ENCODE measurements around the gene DCAF5.
"Not testable (repeated sequence)": the region's sequence is repeated elsewhere in the genome, so short reads cannot be mapped to it uniquely, and the experiment has no call there.

DCAF5 gene

DNA sequence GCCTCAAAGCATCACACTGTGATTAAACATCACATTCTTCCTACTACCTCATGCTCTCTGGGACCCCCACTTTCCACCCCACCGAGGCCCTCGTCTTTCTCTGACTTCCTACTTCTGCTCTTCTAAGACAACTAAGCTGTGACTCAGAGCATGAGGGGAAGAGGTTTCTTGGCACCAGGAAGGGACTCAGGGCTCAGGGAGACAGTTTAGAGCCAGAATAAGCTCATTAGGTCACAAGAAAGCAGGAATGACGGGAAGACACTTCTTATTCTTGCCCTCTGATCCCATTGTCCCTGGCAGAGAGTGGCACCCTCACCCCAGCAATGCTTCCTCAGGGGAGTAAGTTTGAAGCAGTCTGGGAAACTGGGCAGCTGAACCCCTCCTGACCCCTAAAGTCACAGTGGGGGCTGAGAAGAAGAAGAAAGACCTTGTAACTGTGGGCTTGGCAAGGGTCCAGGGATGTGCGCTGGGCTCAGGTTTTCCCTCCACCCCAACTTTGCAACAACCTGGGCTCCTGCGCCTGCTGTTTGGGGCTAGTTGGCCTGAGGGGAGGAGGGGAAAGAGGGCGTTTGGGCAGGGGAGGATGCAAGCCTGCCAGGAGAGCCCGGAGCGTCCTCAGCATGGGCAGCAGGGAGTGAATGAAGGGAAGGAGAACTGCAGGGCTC, 109.2 kb downstream of the DCAF5 start:
- no peak for DNase-seq (ENCODE audit: low read depth in 2 of 2, low spot score in 1 of 2)

DNA sequence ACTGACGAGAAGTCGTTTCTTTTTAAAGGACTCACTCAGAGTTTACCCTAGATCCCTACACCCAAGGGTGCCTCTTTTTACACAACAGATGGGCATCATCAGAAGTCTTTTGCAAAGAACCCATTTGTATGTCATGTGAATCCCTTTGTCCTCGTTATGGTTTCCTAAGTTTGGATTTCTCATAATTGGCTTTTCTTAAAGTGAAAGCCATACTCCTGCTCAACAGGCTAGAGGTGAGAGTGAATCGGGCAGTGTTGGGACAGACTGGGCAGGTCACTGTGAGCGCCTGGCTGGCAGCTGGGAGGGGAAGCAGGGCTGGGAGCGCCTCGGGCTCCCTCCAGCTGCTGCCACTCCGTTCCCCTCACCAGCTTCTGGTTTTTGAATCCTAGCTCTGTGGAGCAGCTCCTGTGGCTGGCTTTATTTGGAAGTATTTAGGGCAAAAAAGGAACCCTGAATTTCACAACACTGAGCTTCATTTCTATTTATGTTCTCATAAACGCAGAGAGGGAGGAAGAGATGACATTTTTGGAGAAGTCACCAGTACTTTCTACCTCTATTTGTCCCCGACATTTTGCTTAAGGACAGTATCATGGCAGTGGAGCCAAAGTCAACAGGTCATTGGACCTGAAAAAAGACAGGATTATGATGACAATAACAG, 110.0 kb downstream of the DCAF5 start:
- no peak for DNase-seq (ENCODE audit: low read depth in 2 of 2, low spot score in 1 of 2)

DNA sequence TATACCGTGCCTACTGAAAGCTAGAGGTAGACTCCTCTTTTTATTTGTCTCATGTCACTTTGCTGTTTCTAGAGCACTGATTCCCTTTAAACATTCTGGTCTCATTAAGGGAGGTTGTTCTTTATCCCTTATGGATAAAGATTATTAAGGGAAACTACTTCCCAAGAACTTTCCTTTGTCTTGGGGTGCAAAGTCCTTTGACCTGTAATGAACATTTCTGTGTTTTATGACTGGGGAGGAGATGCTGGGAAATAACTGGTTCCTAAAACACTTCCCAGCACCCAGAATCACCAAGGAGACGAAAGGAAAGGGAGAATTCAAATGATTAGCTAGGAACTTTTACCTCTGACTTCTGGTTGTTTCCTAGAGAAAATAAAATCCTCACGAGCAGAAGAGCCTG, 110.6 kb downstream of the DCAF5 start:
- DNase-seq (ENCODE audit: low read depth in 2 of 2, low spot score in 1 of 2) = no peak

DNA sequence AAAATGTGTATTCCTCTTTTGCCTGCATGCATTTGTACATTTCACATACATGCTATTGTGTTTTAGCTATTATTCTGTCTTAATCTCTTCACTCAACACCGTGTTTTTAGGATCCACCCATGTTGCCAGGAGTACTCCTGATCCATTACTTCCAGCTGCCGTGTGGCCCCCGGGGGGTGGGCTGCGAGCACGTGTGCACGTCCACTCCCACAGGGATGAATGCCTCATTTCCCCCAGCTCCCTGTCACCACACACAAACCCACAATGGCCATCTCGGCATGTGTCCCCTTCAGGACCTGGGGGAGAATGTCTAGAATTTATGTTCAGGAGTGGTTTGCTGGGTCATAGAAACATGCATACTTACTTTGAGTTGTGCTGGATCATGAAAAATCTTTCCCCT, 111.1 kb downstream of the DCAF5 start:
- no peak for DNase-seq (ENCODE audit: low read depth in 2 of 2, low spot score in 1 of 2)

- DNase-seq (ENCODE audit: low read depth in 2 of 2, low spot score in 1 of 2) = no peak
Observed at GRCh38 chr14:69040353-69040752, 112.6 kb downstream of the DCAF5 start.

DNA sequence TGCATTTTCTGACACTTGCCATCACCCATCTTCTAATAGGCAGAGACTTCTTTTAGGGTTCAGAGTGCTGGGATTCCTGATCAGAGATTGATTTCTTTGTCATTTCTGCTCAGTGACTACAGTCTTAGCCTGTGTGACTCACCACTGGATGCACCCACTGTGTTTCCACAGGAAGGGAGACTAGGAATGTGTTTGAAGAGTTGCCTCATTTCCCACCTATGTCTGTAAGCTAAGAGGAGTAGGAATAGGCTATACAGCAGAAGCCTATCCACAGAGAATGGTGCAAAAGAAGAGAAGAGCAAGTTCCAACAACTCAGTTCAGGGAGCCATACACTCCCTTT, 113.7 kb downstream of the DCAF5 start:
- no peak for DNase-seq (ENCODE audit: low read depth in 2 of 2, low spot score in 1 of 2)

DNA sequence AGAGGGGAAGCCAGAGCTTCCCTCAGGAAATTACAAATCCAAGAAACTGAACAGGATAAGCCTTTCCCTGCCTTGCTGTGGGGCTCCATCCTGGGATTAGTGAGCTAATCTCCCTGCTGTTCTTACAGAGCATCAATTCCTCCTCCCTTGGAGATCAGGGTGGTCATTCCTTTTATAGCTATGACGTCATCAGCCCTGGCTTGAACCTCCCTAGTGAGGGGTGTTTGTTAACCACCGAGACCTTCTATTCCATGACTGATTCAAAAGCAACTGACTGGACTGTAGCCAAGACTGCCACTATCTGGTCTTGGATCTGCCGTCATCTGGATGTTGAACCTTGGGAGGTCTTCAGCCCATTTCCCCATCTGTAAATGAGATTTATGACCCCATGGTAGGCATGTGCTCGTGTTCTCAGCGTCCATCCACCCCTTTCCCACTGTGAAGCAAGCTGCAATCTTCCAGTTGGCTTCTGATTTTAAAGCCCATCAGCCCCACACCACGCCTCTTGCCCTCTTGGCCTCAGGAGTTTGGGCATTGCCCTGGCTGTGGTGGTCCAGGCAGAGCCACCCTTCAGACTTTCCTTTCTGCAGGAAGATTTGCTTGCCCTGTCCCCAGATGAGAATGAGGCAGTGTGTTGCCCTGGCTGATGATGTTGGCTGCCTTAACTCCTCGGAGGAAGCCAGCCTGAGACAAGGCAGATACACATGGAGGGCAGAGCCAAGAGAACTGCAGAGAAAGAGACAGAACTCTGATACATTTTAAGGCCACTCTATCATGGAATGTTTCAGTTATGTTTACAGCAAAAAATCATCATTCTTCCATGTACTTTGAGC, 114.2 kb downstream of the DCAF5 start:
- no peak for DNase-seq (ENCODE audit: low read depth in 2 of 2, low spot score in 1 of 2)

GRCh38 chr14:69037790-69038454, 115.0 kb downstream of the DCAF5 start:
- DNase-seq (ENCODE audit: low read depth in 2 of 2, low spot score in 1 of 2) = no peak

GRCh38 chr14:69036757-69037506, 116.0 kb downstream of the DCAF5 start:
- no peak for DNase-seq (ENCODE audit: low read depth in 2 of 2, low spot score in 1 of 2)

DNA sequence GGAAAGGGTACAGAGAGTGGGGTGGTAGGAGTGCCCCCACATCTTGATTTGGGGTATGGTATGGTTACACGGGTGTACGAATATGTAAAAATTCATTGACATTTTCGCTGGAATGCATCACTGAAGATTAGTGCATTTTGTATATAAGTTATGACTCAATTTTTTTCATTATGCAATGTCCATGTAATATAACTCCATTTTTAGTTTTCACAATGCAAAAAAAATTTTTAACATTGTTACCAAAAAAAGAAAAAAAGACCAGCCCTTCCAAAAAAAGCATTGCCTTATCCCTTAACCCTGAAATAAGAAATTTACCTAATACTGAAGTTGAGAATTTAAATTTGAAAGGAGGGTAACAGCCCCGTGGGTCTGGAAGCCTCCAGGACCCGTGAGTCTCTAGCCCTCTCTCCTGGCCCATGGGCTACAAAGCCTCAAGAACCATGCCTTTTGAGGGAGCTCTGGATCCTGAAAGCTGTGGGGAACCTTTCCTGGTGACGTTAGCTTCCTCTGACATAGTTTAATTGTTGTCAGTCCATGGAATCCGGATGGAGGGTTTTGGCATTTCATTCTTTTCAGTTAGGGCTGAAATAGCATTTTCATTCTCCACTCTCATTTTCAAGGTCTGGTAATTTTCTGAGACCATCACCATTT, 118.2 kb downstream of the DCAF5 start:
- DNase-seq (ENCODE audit: low read depth in 2 of 2, low spot score in 1 of 2) = no peak

DNA sequence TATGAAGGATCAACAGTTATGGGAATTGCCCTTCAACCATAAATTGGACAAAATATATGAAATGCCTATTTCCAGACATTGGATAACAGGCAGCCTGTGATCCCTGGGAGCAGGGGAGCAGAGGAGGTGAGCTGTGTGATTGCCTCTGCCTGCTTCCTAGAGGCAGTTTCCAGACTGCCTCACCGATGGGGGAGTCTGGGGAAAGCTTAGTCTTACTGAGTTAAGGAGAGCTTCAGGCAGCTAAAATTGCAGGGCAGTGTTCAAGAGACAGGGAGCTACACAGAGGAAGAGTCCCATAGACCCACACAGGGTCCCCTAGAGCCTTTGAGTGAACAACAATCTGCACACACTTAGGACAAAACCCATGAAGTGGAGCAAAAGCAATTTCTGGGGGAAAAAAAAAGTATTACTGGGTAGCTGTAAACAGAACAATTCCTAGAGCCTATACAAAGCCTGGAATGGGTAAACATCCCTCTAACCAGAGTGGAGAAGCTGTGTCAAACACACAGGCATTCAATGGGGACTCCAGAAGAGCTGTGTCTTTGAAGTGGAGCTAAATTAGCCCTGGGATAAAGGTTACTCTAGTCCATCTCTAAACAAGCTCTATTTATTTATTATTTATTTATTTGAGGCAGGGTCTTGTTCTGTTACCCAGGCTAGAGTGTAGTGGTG, 125.5 kb downstream of the DCAF5 start:
- DNase-seq (ENCODE audit: low read depth in 2 of 2, low spot score in 1 of 2) = no peak

DNA sequence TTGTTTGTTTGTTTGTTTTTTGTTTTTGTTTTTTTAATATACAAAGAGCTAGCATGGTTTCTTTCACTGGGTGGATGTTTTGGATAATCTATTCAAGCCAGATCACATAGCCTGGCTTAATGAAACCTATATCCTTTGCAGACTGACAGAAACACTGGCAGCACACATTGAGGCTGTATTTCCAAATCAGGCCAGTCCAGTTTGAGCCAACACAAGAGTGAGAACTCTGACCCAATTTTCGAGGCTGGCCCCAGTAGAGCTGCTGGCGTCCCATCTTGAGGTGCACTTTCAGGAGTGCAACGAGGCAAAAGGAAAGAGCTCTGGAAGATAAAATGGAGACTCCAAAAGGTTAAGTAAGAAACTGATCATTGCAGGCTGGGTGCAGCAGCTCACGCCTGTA, 129.9 kb downstream of the DCAF5 start:
- no peak for DNase-seq (ENCODE audit: low read depth in 2 of 2, low spot score in 1 of 2)

GRCh38 chr14:69022093-69022492, 130.8 kb downstream of the DCAF5 start:
- not testable (repeated sequence) for DNase-seq (ENCODE audit: low read depth in 2 of 2, low spot score in 1 of 2)

DNA sequence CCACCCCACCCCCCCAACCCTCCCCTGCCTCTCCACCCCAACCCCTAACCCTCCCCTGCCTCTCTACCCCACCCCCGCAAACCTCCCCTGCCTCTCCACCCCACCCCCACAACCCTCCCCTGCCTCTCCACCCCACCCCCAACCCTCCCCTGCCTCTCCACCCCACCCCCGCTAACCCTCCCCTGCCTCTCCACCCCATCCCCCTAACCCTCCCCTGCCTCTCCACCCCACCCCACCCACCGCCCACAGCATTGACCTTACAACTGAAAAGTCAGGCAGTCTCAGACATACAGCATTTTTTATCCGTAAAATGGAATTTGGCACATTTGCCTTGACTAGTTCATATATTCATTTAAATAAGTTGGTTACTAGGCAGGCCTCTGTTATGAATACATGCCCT, 135.2 kb downstream of the DCAF5 start:
- DNase-seq (ENCODE audit: low read depth in 2 of 2, low spot score in 1 of 2) = no peak

GRCh38 chr14:69014829-69015259, 138.1 kb downstream of the DCAF5 start:
- no peak for DNase-seq (ENCODE audit: low read depth in 2 of 2, low spot score in 1 of 2)

DNA sequence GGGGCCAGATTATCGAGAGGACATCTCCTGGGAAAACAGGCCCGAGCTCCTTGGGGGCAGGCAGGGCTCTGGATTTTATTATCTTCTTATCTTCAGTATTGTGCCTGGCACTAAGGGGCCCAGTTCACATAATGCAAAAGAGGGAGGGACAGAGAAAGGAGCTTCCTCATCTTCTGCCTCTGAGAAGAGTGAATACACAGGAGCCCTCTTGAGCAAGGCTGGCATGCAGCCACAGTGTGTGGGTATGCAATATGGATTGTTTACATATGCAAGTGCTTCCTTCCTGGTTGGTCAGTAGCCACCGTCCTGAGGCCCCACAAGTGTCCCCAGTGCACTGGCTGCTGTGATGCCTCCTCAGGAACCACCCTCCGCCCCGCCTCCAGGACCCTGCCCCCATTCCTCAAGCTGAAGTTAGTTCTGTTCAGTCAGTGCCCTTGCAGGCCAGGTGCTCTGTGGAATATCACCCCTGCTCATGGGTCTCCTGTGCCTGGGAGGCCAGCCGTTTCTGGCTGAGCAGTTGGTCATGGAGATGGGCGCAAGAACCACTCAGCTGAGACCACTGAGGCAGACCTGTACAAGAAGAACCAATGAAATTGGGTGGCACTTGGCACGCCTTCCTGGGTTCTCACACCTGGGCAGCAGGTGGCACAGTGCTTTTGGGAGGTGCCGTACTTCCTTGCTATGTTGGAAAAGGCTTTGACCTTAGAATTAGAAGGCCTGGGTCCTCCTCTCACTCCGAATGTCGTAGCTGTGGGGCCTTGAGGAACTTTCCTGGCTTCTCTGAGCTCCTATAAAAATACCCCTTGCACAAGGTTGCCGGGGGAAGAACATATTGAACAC, 138.8 kb downstream of the DCAF5 start:
- no peak for DNase-seq (ENCODE audit: low read depth in 2 of 2, low spot score in 1 of 2)

GRCh38 chr14:69012256-69012953, 140.5 kb downstream of the DCAF5 start:
- no peak for DNase-seq (ENCODE audit: low read depth in 2 of 2, low spot score in 1 of 2)

DNA sequence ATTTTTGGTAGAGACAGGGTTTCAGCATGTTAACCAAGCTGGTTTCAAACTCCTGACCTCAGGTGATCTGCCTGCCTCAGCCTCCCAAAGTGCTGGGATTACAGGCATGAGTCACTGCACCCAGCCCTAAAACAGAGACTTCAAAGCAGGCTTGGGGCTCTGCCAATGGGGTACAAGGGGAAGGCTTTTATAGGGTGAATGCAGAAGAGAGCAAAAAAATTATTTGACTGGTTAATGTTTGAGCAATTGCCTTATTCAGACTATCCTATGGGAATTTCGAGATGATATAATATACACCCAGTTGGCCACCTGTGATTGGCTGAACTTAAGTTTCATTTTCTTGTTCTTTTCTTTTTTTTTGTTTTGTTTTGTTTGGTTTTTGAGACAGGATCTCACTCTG, 142.3 kb downstream of the DCAF5 start:
- no peak for DNase-seq (ENCODE audit: low read depth in 2 of 2, low spot score in 1 of 2)

Data from stimulated activated CD8-positive, alpha-beta memory T cell treated with anti-CD3 and anti-CD28 coated beads, Interleukin-4, amount 100 ng/mL, for 1 hour (primary cell).